Tibial nerve (tissue), 3 donors: ENCODE data around the gene CYP27A1.

ENCODE experiments used
- CTCF ChIP-seq, 5 experiments: fragments of 200-600 bp in 3 of 5; fragments of 450-650 bp in 2 of 5; sonication (generic) in 3 of 5; IDR thresholded peaks; one replicate each; pipeline ENCODE4 v1.5.1; 2016 to 2019; ENCODE audit warnings: antibody characterized with exemption in 5 of 5, mild to moderate bottlenecking in 3 of 5, moderate library complexity in 2 of 5
- POLR2A ChIP-seq, 2 donors: fragments of 450-650 bp; IDR thresholded peaks; one replicate each; pipeline ENCODE4 v1.6.1; 2017; ENCODE audit warnings: antibody characterized with exemption in 2 of 2, mild to moderate bottlenecking in 2 of 2, moderate library complexity in 2 of 2

GRCh38 chr2:218853766-218854165, 71.8 kb downstream of the CYP27A1 start:
- TF ChIP-seq POLR2A (IDR thresholded peaks at IDR 0.05) (no peak), CTCF (IDR thresholded peaks at IDR 0.05) (no peak)
